Esophagus (tissue), 2 donors: ENCODE data around the gene IFFO2. TPM values are rescaled to one million over a fixed set of nuclear protein-coding genes. Genes with fewer than 3 reads are reported as not detected.

Experiments used
- H3K27ac ChIP-seq, 2 donors: one replicate each; pipeline ENCODE4 v1.5.1; 2013; ENCODE audit warnings: low read depth in 2 of 2, mild to moderate bottlenecking in 2 of 2, inconsistent platforms in 1 of 2, low read length in 1 of 2, moderate library complexity in 1 of 2
- H3K27me3 ChIP-seq, 2 donors: one replicate each; pipeline ENCODE4 v1.6.1; 2013; ENCODE audit warnings: low read length in 2 of 2, control low read depth in 1 of 2, mild to moderate bottlenecking in 1 of 2; ENCODE audit not compliant: insufficient read depth in 2 of 2, control insufficient read depth in 1 of 2
- H3K36me3 ChIP-seq, 2 donors: one replicate each; pipeline ENCODE4 v1.6.1; 2013; ENCODE audit warnings: low read length in 1 of 2; ENCODE audit not compliant: control insufficient read depth in 2 of 2, insufficient read depth in 2 of 2
- H3K4me1 ChIP-seq, 2 donors: one replicate each; pipeline ENCODE4 v1.6.1; 2013; ENCODE audit warnings: low read length in 1 of 2; ENCODE audit not compliant: control insufficient read depth in 2 of 2, insufficient read depth in 2 of 2
- H3K4me3 ChIP-seq, 2 donors: one replicate each; pipeline ENCODE4 v1.5.1; 2013; ENCODE audit warnings: low read length in 2 of 2, mild to moderate bottlenecking in 2 of 2, low read depth in 1 of 2, moderate library complexity in 1 of 2
- H3K9me3 ChIP-seq, 2 donors: one replicate each; pipeline ENCODE4 v1.6.1; 2013; ENCODE audit warnings: mild to moderate bottlenecking in 2 of 2, low read depth in 1 of 2, low read length in 1 of 2, moderate library complexity in 1 of 2; ENCODE audit not compliant: control insufficient read depth in 2 of 2, insufficient read depth in 1 of 2
- whole genome bisulfite sequencing, 2 donors: extraction: QIAGEN DNeasy Blood & Tissue Kit; methylation state at CpG; one replicate each; pipeline ENCODE4 v1.1.7; 2013; 5-methylcytosine and 5-hydroxymethylcytosine counted together
- polyA plus RNA-seq, 2 donors: library from polyadenylated mRNA; stranded (reverse); fragments of 200-250 nt; gene quantifications; one replicate each; pipeline ENCODE4 v1.2.3, GENCODE V29; 2013
- donor health status: healthy with polysubstance abuse.
- donor health status: Bipolar disorder and iron deficiency.

The IFFO2 gene
- polyA plus RNA-seq, 2 donors, result 28.7 to 51.9 TPM

DNA sequence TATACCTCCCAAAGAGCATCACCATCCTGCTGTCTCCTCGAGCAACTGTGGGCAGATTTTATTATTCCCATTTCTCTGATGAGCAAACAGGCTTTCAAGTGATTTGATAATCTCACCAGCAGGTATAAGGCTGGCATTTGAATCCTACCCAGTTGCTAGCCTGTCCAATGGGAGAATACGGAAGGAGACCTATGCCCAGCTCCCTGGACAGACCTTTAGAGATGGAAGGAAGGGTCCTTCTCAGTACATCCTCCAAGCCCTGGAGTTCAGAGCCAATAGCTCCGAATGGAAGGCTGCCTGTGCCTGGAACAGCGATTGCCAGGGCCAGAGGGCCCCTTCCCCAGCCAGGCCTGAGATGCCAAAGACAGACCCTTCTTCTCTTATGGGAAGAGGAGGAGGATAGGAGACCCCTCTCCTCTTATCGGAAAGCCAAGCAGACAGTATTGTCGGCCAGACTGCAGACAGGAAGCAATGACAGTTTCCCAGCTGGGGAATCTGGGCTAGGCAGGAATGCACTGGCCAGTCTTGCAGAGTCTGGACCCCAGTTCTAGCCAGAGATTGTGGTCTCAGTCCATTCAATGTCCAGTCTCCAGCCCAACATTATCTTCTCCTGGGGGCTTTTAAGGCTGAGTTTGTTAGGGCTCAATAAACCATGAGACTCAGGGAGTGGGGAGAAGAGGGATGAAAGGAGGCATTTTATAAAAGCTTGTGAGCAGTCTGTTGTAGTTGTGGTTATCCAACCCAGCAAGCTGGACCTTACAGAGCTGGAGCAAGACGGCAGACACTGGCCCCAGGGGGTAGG, 2.0 kb downstream of the IFFO2 start:
- peaks cover 12 to 19% of the 10 kb centered on the region in 2 donors for H3K4me1 ChIP-seq
- H3K4me3 ChIP-seq, result peak overlapping the region; percentile 77 to 91

DNA sequence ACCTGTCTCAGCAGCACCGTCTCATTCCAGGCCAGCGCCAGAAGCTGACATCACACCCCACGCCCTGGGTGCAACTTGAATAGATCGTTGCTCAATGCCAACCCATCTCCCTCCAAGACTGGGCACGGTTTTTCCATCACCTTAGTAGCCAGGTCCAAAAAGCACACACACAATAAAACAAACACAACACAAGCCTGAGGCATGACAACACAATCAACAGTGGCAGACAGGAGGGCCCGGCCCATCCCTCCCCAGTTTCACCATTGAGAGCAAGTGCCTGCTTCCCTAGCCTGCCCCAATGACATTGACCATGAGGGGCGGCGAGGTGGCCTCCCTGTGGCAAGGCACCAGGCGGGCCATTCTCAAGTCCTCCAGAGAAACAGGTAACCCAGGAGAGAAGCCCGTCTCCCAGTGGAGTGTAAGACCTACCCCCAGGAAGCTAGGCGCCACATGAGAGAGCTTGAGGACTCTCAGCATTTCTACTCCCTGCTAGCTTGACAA, 2.7 kb downstream of the IFFO2 start:
- H3K4me3 ChIP-seq, result peak overlapping the region; percentile 25 to 77
- H3K9me3 ChIP-seq, result no peaks in the 10 kb centered on the region
- peak overlapping the region; percentile 57 to 94 for H3K27ac ChIP-seq
- peaks cover 0 to 3% of the 10 kb centered on the region in 2 donors for H3K36me3 ChIP-seq
- peaks cover 18 to 26% of the 10 kb centered on the region in 2 donors for H3K4me1 ChIP-seq
- WGBS, 2 donors, result 58 to 62% methylated on average over 11 of the region's 11 CpGs
- no peaks in the 10 kb centered on the region for H3K27me3 ChIP-seq

More for the DNA sequence above, 2.0 kb downstream of the IFFO2 start:
- H3K27me3 ChIP-seq, result no peaks in the 10 kb centered on the region
- 31 to 35% methylated on average over 7 of the region's 7 CpGs for WGBS, 2 donors
- H3K27ac ChIP-seq, result peak overlapping the region; percentile 81 to 94
- no peaks in the 10 kb centered on the region for H3K9me3 ChIP-seq
- peaks cover 0 to 3% of the 10 kb centered on the region in 2 donors for H3K36me3 ChIP-seq

DNA sequence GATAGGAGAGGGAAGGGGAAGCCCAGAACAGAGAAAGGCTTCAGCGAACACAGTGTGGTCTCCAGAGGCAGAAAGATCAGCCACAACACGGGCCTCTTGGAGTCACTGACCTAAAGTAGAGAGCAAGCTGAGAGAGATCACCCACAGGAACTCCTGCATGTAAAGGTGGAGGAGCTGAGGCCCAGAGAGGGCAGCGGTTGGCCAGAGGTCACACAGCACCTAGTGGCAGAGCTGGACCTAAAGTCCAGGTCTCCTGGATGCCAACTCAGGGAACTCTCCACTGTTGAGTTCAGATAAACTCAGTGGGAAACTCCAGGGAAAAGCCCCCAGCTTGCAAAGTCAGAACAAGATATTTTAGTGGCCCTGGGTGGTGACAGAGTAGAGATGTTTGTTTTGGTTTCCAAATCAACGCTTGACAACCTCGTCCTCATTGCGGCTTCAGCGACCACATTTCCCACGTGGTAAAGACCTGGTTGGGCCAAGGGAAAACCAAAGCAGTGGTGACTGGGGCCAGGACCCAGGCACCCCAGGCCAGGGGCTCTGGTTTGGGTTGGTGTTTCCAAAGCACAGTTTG, 4.6 kb downstream of the IFFO2 start:
- Histone ChIP-seq H3K4me1 (peaks cover 25 to 31% of the 10 kb centered on the region in 2 donors), H3K9me3 (no peaks in the 10 kb centered on the region), H3K36me3 (peaks cover 0 to 3% of the 10 kb centered on the region in 2 donors), H3K27ac (peak overlapping the region; percentile 60 to 93), H3K4me3 (no peak overlapping the region), H3K27me3 (no peaks in the 10 kb centered on the region)
- WGBS, 2 donors, result 46 to 54% methylated on average over 8 of the region's 8 CpGs

DNA sequence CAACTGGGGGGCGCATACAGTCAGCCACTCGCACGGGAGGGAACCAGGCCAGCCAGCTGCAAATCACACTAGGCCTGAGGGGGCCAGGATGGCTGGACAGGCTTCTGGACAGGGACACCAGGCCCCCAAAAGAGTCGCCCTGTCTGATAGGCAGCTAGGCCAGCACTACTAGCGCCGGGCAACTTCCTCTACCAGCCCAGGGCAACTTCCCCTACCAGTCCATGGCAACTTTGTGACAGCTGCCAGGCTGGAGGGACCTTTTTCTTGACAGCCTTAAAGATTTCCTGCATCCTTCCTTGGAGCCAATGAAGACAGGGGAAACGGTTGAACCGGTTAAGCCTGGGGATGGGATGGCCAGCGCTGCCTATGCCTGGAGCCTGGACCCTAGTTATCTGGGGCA, 5.1 kb downstream of the IFFO2 start:
- H3K9me3 ChIP-seq, result no peaks in the 10 kb centered on the region
- peaks cover 25 to 32% of the 10 kb centered on the region in 2 donors for H3K4me1 ChIP-seq
- H3K27me3 ChIP-seq, result no peaks in the 10 kb centered on the region
- 66 to 68% methylated on average over 9 of the region's 9 CpGs for WGBS, 2 donors
- peak overlapping the region; percentile 60 to 93 for H3K27ac ChIP-seq
- H3K4me3 ChIP-seq, result no peak overlapping the region
- peaks cover 0 to 3% of the 10 kb centered on the region in 2 donors for H3K36me3 ChIP-seq

DNA sequence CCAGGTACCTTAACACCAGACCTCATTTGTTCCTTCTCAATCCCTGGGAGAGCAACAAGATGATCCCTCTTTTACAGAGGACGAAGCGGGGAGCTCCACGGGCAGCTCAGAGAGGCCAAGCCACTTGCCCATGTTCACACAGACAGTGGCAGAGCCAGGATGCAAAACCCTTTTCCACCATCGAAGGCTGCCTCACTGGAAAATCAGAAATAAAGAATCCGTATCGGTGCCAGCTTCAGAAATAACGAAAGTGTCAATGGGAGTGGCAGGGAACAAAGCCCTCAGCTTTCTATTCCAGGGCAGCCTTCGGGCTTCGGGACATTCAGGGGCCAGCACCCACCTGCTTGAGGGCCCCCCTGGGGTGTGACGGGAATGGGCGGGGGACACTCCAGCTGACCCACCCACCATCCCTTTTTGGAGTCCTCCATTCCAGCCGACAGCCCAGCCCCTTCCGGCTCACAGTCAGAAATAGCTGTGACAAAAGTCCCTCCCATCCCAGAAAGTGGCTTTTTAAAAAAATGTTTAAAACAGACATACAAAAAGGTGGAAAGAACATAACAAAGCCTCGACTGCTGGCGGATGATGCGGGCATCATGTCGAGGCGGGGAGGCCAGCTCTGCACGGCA, 6.0 kb downstream of the IFFO2 start:
- Histone ChIP-seq H3K4me3 (peak overlapping the region in 1 of 2 donors; percentile 39), H3K4me1 (peaks cover 25 to 34% of the 10 kb centered on the region in 2 donors), H3K27me3 (no peaks in the 10 kb centered on the region), H3K36me3 (peaks cover 0 to 3% of the 10 kb centered on the region in 2 donors), H3K27ac (peak overlapping the region; percentile 60 to 93), H3K9me3 (no peaks in the 10 kb centered on the region)
- WGBS, 2 donors, result 28 to 33% methylated on average over 19 of the region's 19 CpGs

DNA sequence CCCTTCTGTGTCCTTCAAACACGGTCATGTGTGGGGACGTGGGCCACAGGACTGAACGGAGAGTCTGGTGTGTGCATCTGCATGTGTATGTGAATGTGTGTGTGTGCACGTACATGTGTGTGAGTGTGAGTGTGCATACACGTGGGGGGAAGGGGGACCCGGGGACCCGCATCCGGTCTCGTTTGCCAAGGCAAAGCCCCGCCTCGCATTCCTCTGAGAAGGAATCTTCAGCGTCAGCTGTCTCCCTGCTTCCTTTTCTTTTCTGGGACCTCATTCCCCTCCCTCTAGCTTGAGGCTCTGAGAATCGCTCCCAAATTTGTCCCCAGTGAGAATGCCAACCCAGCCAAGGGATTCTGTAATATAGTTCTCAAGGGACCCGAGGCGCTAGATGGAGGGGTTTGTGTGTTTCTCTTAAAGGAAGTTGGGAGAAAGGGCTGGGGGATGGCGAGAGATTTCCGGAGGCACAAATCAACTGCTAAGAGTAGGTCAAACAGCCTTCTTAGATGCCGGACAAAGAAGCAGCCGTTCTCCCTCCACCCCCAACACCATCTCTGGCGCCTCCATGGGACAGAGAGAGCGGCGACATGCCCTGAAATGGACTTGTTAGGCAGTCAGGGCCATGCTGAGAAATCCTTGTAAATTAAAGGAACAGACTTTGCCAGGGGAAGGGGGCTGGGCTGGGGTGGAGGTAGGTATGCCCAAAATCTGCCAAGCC, 6.6 kb downstream of the IFFO2 start:
- H3K27ac ChIP-seq, result peak overlapping the region; percentile 60 to 93
- peak overlapping the region in 1 of 2 donors; percentile 39 for H3K4me3 ChIP-seq
- H3K4me1 ChIP-seq, result peaks cover 27 to 41% of the 10 kb centered on the region in 2 donors
- no peaks in the 10 kb centered on the region for H3K27me3 ChIP-seq
- WGBS, 2 donors, result 15 to 26% methylated on average over 22 of the region's 22 CpGs
- no peaks in the 10 kb centered on the region for H3K9me3 ChIP-seq
- H3K36me3 ChIP-seq, result peaks cover 0 to 3% of the 10 kb centered on the region in 2 donors

DNA sequence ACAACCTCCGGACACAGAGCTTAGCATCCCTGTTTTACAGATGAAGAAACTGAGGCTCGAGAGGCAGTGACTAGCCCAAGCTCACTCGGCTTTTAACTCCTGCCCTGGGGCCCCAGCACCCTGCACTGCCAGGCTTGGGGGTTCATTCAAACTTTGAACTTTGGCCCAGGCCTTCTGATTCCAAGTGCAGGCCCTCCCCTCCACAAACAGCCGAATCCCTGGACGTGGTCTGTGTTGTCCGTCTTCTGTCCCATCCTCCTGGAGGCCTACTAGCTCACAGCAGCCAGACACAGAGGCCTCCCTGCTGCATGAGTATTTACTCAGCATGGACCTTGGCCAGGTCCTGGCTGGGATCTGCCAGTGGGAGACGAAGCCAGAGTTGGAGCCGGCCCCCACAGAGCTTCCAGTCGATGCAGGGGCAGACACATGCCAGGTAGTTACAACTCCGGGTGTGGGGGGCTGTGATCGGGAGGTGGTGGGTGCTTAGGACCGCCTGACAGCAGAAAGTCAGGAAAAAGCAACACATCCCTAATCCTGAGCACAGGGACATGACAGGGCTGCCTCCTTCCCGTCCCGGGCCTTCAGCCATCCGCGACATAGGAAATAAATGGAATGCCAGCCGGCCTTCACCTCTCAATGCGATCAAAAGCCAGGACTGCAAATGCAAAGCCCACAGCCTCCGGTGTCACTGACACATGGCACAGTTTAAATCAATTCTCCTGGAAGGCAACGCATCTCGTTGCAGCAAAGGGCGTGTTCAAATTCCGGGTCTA, 7.4 kb downstream of the IFFO2 start:
- WGBS, 2 donors, result 34 to 44% methylated on average over 23 of the region's 23 CpGs
- Histone ChIP-seq H3K36me3 (peaks cover 0 to 3% of the 10 kb centered on the region in 2 donors), H3K27ac (peak overlapping the region; percentile 60 to 93), H3K27me3 (no peaks in the 10 kb centered on the region), H3K4me3 (no peak overlapping the region), H3K9me3 (no peaks in the 10 kb centered on the region), H3K4me1 (peaks cover 27 to 42% of the 10 kb centered on the region in 2 donors)

DNA sequence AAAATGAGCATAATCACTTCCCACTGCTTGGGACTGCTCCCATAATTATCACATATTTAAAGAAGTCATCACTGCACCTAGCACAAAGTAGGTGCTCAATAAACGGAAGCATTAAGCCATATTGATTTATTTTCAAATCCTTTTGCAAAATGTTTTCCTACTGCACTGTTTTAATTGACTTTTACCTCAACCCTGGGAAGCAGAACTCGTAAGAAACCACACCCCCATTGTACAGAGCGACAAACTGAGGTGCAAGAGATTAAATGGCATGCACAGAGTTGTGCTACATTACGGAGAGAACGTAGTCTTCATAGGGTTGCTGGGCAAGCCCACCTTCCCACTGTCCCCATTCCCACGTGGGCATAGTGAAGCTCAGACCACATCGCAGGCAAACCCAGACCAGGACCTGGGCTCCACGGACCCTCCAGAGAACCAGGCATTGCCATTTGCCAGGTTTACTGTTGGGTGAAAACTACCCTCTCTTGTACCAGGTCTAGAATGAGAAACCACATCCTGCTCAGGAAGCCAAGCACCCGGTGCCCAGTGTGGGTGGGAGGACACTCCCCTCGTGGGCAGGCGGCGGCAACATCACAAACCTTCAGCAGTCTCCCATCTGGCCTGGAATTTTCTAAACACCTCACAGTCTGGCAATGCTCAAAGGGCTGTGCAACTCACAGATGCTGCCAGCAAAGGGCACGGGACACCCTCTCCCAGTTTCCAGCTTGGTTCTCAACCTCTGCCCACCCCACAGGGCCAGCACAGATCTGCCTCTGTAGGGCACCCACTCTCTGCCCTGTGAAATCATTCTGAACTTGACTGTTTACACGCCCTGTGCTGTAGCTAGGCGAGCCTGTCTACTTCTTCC, 8.2 kb downstream of the IFFO2 start:
- Histone ChIP-seq H3K4me1 (peaks cover 21 to 42% of the 10 kb centered on the region in 2 donors), H3K27me3 (no peaks in the 10 kb centered on the region), H3K27ac (peak overlapping the region; percentile 60 to 93), H3K9me3 (no peaks in the 10 kb centered on the region), H3K4me3 (no peak overlapping the region), H3K36me3 (peaks cover 0 to 3% of the 10 kb centered on the region in 2 donors)
- 50 to 58% methylated on average over 15 of the region's 15 CpGs for WGBS, 2 donors
